GM12878 (cell line): ENCODE results near the gene RUNX3. TPM values are rescaled to one million over a fixed set of nuclear protein-coding genes. Genes with fewer than 3 reads are reported as not detected.

Experiments used
- ATAC-seq: fragments of 200-7000 bp; cut with Tn5 transposase; 3 replicates; pipeline ENCODE4 v1.9.1; 2020; ENCODE audit warnings: mild to moderate bottlenecking, moderate library complexity
- BruUV-seq: library from RNA; stranded (reverse); fragments of 400-500 nt; replicated peaks from 2 replicates; lab custom pipeline; 2021; lab: Mats Ljungman, UMichigan
- CTCF ChIA-PET: fragments of 300-600 bp; sonication (Branson Sonifier 250); formaldehyde crosslinking; extraction: SDS; loops from one replicate; lab custom pipeline; 2021; ENCODE audit warnings: inconsistent platforms; lab: Yijun Ruan, JAX
- POLR2A ChIA-PET: fragments of 350-600 bp; formaldehyde crosslinking; extraction: SDS; loops from one replicate; lab custom pipeline; 2021; ENCODE audit warnings: inconsistent platforms; lab: Charles Lee
- RAD21 ChIA-PET: fragments of 300-600 bp; sonication (Branson Sonifier 250); formaldehyde crosslinking; loops from one replicate; lab custom pipeline; 2023; ENCODE audit warnings: antibody characterized with exemption; ENCODE audit not compliant: unreplicated experiment; lab: Charles Lee
- SMC1A ChIA-PET: fragments of 300-600 bp; sonication (Branson Sonifier 250); formaldehyde crosslinking; loops from one replicate; lab custom pipeline; 2023; ENCODE audit not compliant: unreplicated experiment, uncharacterized antibody; lab: Charles Lee
- DNase-seq: peaks from one replicate; pipeline ENCODE4 v3.0.0-alpha.2; 2011; ENCODE audit warnings: low read depth, low spot score
- FAIRE-seq: peaks from 3 replicates; lab custom pipeline; 2011; peaks lifted over from hg19 to GRCh38; lab: Jason Lieb, UNC
- H2AFZ ChIP-seq: 2 replicates; pipeline ENCODE4 v1.6.0; 2011; ENCODE audit warnings: low read depth, low read length, control low read depth; ENCODE audit not compliant: control insufficient read depth
- H3K27ac ChIP-seq: 2 replicates; pipeline ENCODE4 v1.5.1; 2011; ENCODE audit warnings: control low read depth; ENCODE audit not compliant: control insufficient read depth, insufficient read depth
- H3K27me3 ChIP-seq, 2 experiments: replicated peaks in 1 of 2; 2 replicates each; pipeline versions ENCODE4 v1.6.0 to v1.6.1; 2011; ENCODE audit warnings: low read length in 1 of 2; ENCODE audit not compliant: control insufficient read depth in 2 of 2, insufficient read depth in 2 of 2
- H3K36me3 ChIP-seq, 2 experiments: 2 replicates each; pipeline ENCODE4 v1.5.1; 2011; ENCODE audit warnings: low read length in 1 of 2; ENCODE audit not compliant: control insufficient read depth in 2 of 2, insufficient read depth in 2 of 2
- H3K4me1 ChIP-seq: 2 replicates; pipeline ENCODE4 v1.6.1; 2011; ENCODE audit warnings: mild to moderate bottlenecking, low read length, moderate library complexity, mixed read lengths; ENCODE audit not compliant: control insufficient read depth, insufficient read depth
- H3K4me2 ChIP-seq: 2 replicates; pipeline ENCODE4 v1.6.0; 2011; ENCODE audit warnings: control low read depth; ENCODE audit not compliant: control insufficient read depth, insufficient read depth
- H3K4me3 ChIP-seq: fragments of 200-600 bp; sonication (generic); 2 replicates; pipeline ENCODE4 v1.5.1; 2016
- H3K79me2 ChIP-seq: 2 replicates; pipeline ENCODE4 v1.6.0; 2011; ENCODE audit warnings: low read length; ENCODE audit not compliant: control insufficient read depth, insufficient read depth
- H3K9ac ChIP-seq: 2 replicates; pipeline ENCODE4 v1.8.0; 2011; ENCODE audit warnings: low read length, control low read depth, mixed read lengths; ENCODE audit not compliant: control insufficient read depth, insufficient read depth
- H3K9me3 ChIP-seq: replicated peaks from 3 replicates; pipeline ENCODE4 v1.5.1; 2011; ENCODE audit warnings: mild to moderate bottlenecking, low read length; ENCODE audit not compliant: control insufficient read depth, insufficient read depth
- H4K20me1 ChIP-seq: 2 replicates; pipeline ENCODE4 v1.6.0; 2011; ENCODE audit not compliant: control insufficient read depth, insufficient read depth
- BHLHE40 ChIP-seq, 2 experiments: fragments of 450-650 bp in 1 of 2; IDR thresholded peaks; 2 replicates each; pipeline ENCODE4 v1.6.1; 2011 to 2017; ENCODE audit warnings: low read depth in 2 of 2, borderline replicate concordance in 1 of 2, improper control_type of control experiment in 1 of 2, low read length in 1 of 2, mild to moderate bottlenecking in 1 of 2
- IKZF1 ChIP-seq: fragments of 450-650 bp; conservative IDR thresholded peaks from 2 replicates; pipeline ENCODE4 v1.6.1; 2017; ENCODE audit warnings: antibody characterized with exemption, mild to moderate bottlenecking
- NBN ChIP-seq: fragments of 450-650 bp; IDR thresholded peaks from 2 replicates; pipeline ENCODE4 v1.6.1; 2016
- NFYA ChIP-seq: IDR thresholded peaks from 2 replicates; pipeline ENCODE4 v1.6.1; 2011; ENCODE audit warnings: low read depth, mild to moderate bottlenecking, low read length, improper control_type of control experiment, borderline replicate concordance
- POLR2A ChIP-seq: IDR thresholded peaks from 2 replicates; pipeline ENCODE4 v1.6.1; 2011; ENCODE audit warnings: low read depth, mild to moderate bottlenecking, low read length
- POLR2AphosphoS5 ChIP-seq: IDR thresholded peaks from 2 replicates; pipeline ENCODE4 v1.6.1; 2011; ENCODE audit warnings: mild to moderate bottlenecking, low read length, inconsistent platforms
- RCOR1 ChIP-seq: conservative IDR thresholded peaks from 2 replicates; pipeline ENCODE4 v1.6.1; 2012; ENCODE audit warnings: low read depth, low read length, improper control_type of control experiment
- SMARCA5 ChIP-seq: fragments of 450-650 bp; IDR thresholded peaks from 2 replicates; pipeline ENCODE4 v1.6.1; 2017; ENCODE audit warnings: mild to moderate bottlenecking
- SMC3 ChIP-seq: IDR thresholded peaks from 2 replicates; pipeline ENCODE4 v1.6.1; 2011; ENCODE audit warnings: low read length, improper control_type of control experiment, borderline replicate concordance
- WGBS: methylation state at CpG from one replicate; pipeline ENCODE4 v1.1.6; 2016; ENCODE audit warnings: low lambda C conversion rate; ENCODE audit not compliant: insufficient replicate concordance, insufficient coverage; ENCODE audit errors: missing lambda C conversion rate; 5-methylcytosine and 5-hydroxymethylcytosine counted together
- in situ Hi-C: fragments of 300-500 bp; cut with MboI; formaldehyde crosslinking; loops from 9 replicates; pipeline ENCODE4 v1.14.3; 2018; ENCODE audit warnings: mixed read lengths
- intact Hi-C: fragments of 100-400 bp; cut with micrococcal nuclease; formaldehyde crosslinking; loops from one replicate; pipeline ENCODE4 v1.14.2; 2022; ENCODE audit not compliant: unreplicated experiment
- polyA plus RNA-seq, 11 experiments: library from polyadenylated mRNA; depleted of rRNA in 4 of 11; unstranded in 6 of 11; stranded (reverse) in 5 of 11; fragments of >200 nt; fragmentation: Nextera tagmentation in 4 of 11; fragmentation: Illumina TruSeq in 1 of 11; extraction: Ambion mirVana in 4 of 11; extraction: Trizol in 1 of 11; gene quantifications; 1 replicate in 1 of 11; 2 replicates in 10 of 11; pipeline versions ENCODE4 v1.2.1 to v1.2.3, GENCODE V29; 2011 to 2016; ENCODE audit warnings: inconsistent platforms in 2 of 11, missing spikeins in 2 of 11, low read depth in 1 of 11
- total RNA-seq, 4 experiments: library from RNA; depleted of rRNA in 3 of 4; stranded (reverse); fragments of >200 nt in 3 of 4; fragmentation: Illumina TruSeq in 1 of 4; extraction: Trizol in 1 of 4; gene quantifications; 2 replicates each; pipeline versions ENCODE4 v1.2.1 to v1.2.3, GENCODE V29; 2013 to 2021
- TF ChIP-seq, protein P1 (sequence below): IDR thresholded peaks from 2 replicates; pipeline ENCODE4 v1.6.1; 2011; ENCODE audit warnings: borderline replicate concordance, low read depth, mild to moderate bottlenecking, moderate library complexity, mixed read lengths, low read length; ENCODE audit not compliant: insufficient read depth; ENCODE audit errors: extremely low read length
- TF ChIP-seq, protein P2 (sequence below): fragments of 450-650 bp; IDR thresholded peaks from 2 replicates; pipeline ENCODE4 v1.6.1; 2017; ENCODE audit warnings: mild to moderate bottlenecking, moderate library complexity

RUNX3 gene
- total and polyA plus RNA-seq, 10 of the 15 experiments (the other 5 are each of a cell fraction or from before 2014, with no cell fraction given): 19.0 to 151 (median 31.4) TPM

DNA sequence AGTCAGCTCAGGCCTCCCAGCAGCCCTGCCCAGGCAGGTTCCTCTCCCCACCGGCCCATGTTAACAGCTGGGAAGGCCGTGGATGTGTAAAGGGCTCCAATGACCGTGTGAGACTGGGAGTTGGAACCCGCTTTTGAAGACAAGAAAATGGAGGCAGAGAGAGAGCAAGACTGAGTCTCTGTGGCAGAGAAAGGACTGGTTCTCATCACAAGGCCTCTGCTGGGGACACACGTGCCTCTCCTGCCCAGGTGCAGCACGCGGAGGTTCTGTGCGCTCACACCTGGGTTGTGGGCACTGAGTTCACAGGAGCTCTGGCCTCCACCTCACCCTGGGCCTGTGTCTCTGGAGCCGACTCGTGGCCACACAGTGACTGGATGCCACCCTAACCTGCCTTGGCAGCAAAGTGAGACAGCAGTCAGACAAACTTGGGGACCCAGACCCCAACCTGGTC lies 27.0 kb downstream of the RUNX3 start:
- CTCF ChIA-PET: interaction anchor here (1.3 kb wide), 1 partner anchor 55 kb away, joined by 4 read pairs; no protein-coding TSS in a partner anchor
- ATAC-seq (no peak), DNase-seq (no peak), FAIRE-seq (no peak)
- SMC1A ChIA-PET: no interaction called here
- H3K4me2 ChIP-seq: no peak overlapping the region
- POLR2A ChIA-PET: no interaction called here
- H3K79me2 ChIP-seq: peaks cover 2% of the 10 kb centered on the region
- in situ Hi-C loops: no loop called here
- H3K4me3 ChIP-seq: no peak overlapping the region
- no peak overlapping the region for H2AFZ ChIP-seq
- no peak overlapping the region for H3K27ac ChIP-seq
- BruUV-seq: no TSS peak
- RAD21 ChIA-PET: no interaction called here
- no peaks in the 10 kb centered on the region for H3K27me3 ChIP-seq
- peaks cover 7% of the 10 kb centered on the region for H3K4me1 ChIP-seq
- H4K20me1 ChIP-seq: peaks cover 10% of the 10 kb centered on the region; the same call in 1 of the 2 replicates
- H3K9ac ChIP-seq: no peak overlapping the region
- H3K9me3 ChIP-seq: no peaks in the 10 kb centered on the region
- intact Hi-C loops: no loop called here
- peaks cover 30 to 66% of the 10 kb centered on the region in 2 experiments for H3K36me3 ChIP-seq
- TF ChIP-seq POLR2AphosphoS5 (peak; percentile 37; the same call in 1 of the 2 replicates), IKZF1 (no peak), POLR2A (peak; percentile 76), BHLHE40 (IDR thresholded peaks at IDR 0.05; ENCODE audit: borderline replicate concordance in 1 of 2, low read depth in 2 of 2, low read length in 1 of 2) (peak; percentile 17 to 63; a peak in 2 of 4 replicates)
- WGBS: 71% methylated on average over 10 of the region's 10 CpGs

DNA sequence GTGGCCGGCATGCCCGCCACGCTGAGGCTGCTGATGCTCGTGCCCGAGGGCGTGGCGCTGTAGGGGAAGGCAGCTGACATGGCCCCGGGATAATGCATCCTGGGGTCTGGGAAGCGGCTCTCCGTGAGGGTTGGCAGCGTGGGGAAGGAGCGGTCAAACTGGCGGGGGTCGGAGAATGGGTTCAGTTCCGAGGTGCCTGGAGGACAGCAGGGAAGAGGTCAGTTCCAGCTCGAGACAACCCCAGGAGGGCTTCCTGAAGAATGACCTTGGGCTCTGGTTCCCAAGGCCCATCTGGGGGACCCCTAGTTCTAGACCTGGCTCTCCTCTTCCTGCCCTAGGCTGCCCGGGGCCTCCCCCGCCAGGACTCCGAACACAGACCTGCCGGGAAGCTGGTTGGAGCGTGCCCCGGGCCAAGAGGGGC lies 27.6 kb downstream of the RUNX3 start:
- no peaks in the 10 kb centered on the region for H3K9me3 ChIP-seq
- H3K4me3 ChIP-seq: no peak overlapping the region
- ChIA-PET RAD21 (no interaction called here), CTCF (no interaction called here), SMC1A (interaction anchor here (6.5 kb wide), 1 partner anchor 52 kb away, joined by 69 read pairs; no protein-coding TSS in a partner anchor), POLR2A (no interaction called here)
- intact Hi-C loops: no loop called here
- ATAC-seq (no peak), FAIRE-seq (no peak), DNase-seq (no peak)
- in situ Hi-C loops: no loop called here
- TF ChIP-seq RCOR1 (no peak), SMARCA5 (no peak), NFYA (no peak), SMC3 (no peak), NBN (no peak)
- TF ChIP-seq, protein P1, sequence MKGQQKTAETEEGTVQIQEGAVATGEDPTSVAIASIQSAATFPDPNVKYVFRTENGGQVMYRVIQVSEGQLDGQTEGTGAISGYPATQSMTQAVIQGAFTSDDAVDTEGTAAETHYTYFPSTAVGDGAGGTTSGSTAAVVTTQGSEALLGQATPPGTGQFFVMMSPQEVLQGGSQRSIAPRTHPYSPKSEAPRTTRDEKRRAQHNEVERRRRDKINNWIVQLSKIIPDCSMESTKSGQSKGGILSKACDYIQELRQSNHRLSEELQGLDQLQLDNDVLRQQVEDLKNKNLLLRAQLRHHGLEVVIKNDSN: no peak
- TF ChIP-seq, protein P2, sequence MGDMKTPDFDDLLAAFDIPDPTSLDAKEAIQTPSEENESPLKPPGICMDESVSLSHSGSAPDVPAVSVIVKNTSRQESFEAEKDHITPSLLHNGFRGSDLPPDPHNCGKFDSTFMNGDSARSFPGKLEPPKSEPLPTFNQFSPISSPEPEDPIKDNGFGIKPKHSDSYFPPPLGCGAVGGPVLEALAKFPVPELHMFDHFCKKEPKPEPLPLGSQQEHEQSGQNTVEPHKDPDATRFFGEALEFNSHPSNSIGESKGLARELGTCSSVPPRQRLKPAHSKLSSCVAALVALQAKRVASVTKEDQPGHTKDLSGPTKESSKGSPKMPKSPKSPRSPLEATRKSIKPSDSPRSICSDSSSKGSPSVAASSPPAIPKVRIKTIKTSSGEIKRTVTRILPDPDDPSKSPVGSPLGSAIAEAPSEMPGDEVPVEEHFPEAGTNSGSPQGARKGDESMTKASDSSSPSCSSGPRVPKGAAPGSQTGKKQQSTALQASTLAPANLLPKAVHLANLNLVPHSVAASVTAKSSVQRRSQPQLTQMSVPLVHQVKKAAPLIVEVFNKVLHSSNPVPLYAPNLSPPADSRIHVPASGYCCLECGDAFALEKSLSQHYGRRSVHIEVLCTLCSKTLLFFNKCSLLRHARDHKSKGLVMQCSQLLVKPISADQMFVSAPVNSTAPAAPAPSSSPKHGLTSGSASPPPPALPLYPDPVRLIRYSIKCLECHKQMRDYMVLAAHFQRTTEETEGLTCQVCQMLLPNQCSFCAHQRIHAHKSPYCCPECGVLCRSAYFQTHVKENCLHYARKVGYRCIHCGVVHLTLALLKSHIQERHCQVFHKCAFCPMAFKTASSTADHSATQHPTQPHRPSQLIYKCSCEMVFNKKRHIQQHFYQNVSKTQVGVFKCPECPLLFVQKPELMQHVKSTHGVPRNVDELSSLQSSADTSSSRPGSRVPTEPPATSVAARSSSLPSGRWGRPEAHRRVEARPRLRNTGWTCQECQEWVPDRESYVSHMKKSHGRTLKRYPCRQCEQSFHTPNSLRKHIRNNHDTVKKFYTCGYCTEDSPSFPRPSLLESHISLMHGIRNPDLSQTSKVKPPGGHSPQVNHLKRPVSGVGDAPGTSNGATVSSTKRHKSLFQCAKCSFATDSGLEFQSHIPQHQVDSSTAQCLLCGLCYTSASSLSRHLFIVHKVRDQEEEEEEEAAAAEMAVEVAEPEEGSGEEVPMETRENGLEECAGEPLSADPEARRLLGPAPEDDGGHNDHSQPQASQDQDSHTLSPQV: no peak
- 95% methylated on average over 19 of the region's 22 CpGs for WGBS
- no peak overlapping the region for H3K9ac ChIP-seq
- H3K36me3 ChIP-seq: peaks cover 25 to 63% of the 10 kb centered on the region in 2 experiments; a peak in 3 of 4 replicates
- H3K4me1 ChIP-seq: peaks cover 7% of the 10 kb centered on the region
- H3K4me2 ChIP-seq: no peak overlapping the region
- BruUV-seq: no TSS peak
- H3K27ac ChIP-seq: no peak overlapping the region
- no peaks in the 10 kb centered on the region for H3K27me3 ChIP-seq
- H4K20me1 ChIP-seq: peaks cover 10% of the 10 kb centered on the region; the same call in 1 of the 2 replicates
- no peaks in the 10 kb centered on the region; the same call in 1 of the 2 replicates for H3K79me2 ChIP-seq
- H2AFZ ChIP-seq: no peak overlapping the region
